ENCODE measurements around the gene DCAF8.

Gene DCAF8

DNA sequence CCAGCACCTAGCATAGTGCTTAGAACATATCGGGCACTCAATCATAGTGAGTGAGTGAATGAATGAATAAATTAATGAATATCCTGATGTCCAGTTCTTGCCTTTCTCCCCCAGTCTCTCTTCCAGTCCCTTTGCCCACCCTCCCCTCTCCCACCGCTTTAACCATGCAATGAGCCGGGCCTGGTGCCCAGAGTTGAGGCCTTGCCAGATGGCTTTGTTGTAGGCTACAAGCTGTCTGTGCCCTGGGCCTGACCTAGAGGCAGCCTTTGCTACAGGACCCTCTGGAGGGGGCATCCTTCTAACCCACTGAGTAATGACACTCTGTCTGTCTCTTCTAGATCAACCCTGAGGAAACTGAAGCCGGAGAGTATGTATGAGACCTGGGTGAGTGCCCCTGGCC lies 65.1 kb downstream of the DCAF8 start:
- peak; percentile 26 for DNase-seq

GRCh38 chr1:160196143-160196542 lies 66.2 kb downstream of the DCAF8 start:
- DNase-seq, result no peak

DNA sequence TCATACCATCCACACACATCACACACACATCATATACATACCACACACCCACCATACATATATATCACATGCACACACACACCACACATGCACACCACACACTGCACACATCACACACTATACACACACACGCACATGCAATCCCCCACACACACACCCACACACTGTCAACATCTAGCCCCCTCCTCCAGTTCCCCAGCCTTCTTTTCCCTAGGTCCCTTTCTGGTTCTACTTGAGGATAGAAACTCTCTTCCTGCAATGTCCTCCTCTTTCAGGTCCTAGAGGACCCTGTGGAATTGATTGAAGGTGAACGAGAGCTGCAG lies 67.7 kb downstream of the DCAF8 start:
- no peak for DNase-seq

- DNase-seq, result no peak
These were observed 68.3 kb downstream of the DCAF8 start for GRCh38 chr1:160193832-160194736.

- peak; percentile 70 for DNase-seq
These were observed 69.1 kb downstream of the DCAF8 start for GRCh38 chr1:160193091-160193819.

DNA sequence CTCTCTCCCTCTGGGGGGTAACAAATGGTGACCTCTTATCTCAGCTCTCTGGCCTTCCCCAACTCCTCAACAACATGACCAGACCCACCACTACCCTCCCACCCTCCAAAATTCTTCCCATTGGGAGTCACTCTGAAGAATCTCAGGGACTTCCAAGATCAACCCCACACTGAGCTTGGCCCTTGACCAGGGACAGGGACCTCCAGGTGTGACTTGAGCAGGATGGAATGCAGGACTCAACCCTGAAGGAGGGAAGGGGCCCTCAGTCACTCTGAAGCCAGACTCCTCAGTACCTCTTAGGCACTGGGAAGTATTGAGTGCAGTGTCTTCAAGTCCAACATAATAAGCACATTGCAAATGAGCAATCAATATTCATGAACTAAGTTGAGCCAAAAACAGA lies 70.1 kb downstream of the DCAF8 start:
- DNase-seq, result no peak

GRCh38 chr1:160191756-160192155 lies 70.6 kb downstream of the DCAF8 start:
- no peak for DNase-seq

- peak; percentile 6 for DNase-seq
These were observed 72.4 kb downstream of the DCAF8 start, which contains the start of gene CASQ1 for GRCh38 chr1:160189649-160190625. CASQ1 (plus strand) TSS chr1:160190575; CDS start chr1:160190752, 177 bp downstream.

- no peak for DNase-seq
These were observed 74.0 kb downstream of the DCAF8 start for GRCh38 chr1:160188341-160188740.

- no peak for DNase-seq
These were observed 74.9 kb downstream of the DCAF8 start for GRCh38 chr1:160187407-160187806.

DNA sequence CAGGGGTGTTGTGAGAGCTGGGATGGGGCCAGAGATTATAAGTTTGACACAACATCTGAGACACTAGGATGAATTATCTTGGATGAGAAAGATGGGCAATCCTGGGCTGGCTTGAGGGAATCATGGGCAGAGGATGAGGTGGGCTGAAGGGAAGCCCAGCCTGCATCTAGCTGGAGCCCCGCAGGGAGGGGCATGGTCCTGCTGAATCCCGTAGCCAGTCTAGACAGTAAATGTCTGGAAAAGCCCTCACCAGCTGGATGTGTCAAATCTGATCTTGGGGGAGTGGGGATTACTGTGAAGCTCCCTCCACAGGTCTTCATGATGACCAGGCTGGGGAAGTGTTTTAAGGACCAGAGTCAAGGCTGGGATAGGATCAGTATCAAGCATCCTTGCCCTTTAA lies 75.6 kb downstream of the DCAF8 start:
- no peak for DNase-seq

- no peak for DNase-seq
These were observed 76.1 kb downstream of the DCAF8 start for GRCh38 chr1:160186246-160186645.

- DNase-seq, result no peak
These were observed 83.0 kb downstream of the DCAF8 start for GRCh38 chr1:160179336-160179735.

GRCh38 chr1:160178731-160179130 lies 83.6 kb downstream of the DCAF8 start:
- DNase-seq, result no peak

DNA sequence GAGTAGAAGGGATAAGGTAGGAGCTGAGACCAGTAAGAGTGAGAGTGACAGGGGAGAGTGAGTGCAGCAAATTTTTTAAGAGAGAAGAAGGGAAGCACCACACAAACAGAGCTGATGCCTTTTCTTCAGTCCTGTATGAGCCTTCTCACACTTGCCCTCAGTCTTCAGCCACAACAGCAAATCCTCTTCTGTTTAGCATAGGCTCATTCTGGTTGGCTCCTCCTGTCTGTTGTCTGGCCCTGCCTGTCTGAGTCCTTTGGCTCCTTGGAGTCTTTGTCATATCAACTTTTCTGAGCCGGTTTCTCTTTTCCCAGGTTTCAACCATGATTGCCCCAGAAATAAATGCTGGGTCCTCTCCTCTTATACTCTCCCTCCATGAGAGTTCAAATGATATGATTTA lies 84.7 kb downstream of the DCAF8 start:
- no peak for DNase-seq

DNA sequence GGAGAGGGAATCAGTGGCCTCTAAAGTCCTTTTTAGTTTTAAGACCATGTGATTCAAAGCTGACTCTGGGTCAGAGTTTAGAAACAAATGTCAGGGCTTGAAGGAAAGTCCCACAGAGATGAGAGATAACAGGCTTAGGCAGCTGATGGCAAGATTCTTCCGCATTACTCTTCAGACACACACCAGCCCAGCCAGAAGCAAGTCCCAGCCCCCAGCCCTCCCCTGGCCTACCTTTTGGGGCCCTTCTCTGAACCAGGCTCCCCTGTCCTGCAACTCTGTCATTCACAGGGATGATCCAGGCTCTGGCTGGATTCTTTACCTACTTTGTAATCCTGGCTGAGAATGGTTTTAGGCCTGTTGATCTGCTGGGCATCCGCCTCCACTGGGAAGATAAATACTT lies 85.1 kb downstream of the DCAF8 start:
- DNase-seq, result no peak

DNA sequence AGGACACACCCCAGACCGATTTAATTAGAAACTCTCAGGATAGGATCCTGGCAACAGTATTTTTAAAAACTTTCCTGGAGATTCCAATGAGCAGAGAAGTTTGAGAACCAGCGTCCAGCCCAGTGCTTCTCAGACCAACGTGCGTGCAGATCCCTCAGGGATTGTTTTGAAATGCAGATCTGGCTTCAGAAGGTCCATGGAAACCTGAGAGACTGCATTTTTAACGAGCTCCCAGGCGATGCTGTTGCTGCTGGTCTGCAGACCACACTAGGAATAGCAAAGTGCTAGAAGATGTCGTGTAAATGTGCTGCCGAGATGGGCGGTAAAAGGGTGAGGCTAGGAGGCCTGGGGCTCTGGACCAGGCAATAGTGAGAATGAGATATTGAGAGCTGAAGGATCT lies 90.4 kb downstream of the DCAF8 start:
- no peak for DNase-seq

DNA sequence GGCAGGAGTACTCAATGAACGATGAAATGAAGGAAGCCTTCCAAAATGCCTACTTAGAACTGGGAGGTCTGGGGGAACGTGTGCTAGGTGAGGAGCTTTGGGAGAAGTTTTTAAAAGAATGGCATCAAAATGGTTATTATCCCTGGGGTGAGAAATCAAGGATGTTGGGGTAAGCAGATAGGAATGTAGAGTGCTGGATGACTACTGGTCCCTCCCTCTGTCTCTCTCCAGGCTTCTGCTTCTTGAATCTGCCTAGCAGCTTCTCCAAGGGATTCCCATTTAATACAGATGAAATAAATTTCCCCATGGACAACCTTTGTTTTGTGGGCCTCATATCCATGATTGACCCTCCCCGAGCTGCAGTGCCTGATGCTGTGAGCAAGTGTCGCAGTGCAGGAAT lies 91.0 kb downstream of the DCAF8 start:
- no peak for DNase-seq

DNA sequence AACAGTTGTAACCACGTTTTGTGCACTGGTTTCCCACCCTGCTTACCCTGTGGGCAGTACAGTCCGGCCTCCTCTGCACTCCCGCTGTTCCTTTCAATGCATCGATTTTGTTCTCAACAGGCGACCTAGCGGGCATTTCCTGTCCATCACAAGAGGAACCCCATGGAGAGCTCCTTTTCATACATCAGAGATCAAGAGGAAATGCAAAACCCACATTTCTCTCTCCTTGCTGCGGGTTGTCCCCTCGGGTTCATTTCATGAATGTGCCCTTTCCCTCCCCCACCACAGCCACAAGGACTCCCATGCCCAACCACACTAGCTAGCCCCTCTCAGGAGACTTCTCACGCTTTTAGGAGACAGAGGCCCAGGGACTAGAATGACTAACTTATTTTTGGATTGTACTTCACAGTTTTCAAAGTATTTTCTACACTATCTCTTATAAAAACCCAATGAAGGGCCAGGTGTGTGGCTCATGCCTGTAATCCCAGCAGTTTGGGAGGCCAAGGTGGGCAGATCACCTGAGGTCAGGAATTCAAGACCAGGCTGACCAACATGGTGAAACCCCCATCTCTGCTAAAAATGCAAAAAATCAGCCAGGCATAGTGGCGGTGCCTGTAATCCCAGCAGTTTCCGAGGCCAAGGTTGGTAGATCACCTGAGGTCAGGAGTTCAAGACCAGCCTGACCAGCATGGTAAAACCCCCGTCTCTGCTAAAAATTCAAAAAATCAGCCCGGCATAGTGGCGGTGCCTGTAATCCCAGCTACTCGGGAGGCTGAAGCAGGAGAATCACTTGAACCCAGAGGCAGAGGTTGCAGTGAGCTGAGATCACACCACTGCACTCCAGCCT lies 92.6 kb downstream of the DCAF8 start:
- no peak for DNase-seq

- no peak for DNase-seq
These were observed 93.6 kb downstream of the DCAF8 start for GRCh38 chr1:160168609-160169369.

DNA sequence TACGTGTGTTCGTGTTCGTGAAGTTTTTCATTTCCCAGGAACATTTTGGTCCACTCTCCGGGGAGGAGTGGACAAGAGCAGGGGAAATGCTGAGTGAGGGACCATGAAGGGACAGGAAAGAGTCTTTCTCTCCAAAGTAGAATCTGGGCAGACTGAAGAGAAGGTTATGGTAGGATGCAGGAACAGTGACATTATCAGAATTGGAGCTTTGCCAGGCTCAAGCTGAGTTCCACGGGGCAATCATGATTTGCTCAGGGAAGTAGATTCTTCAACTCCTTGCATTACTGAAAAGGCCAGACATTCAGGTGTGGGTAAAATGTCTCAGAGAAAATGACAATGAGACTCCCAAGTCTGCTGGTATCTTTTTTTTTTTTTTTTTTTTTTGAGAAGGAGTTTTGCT lies 94.3 kb downstream of the DCAF8 start:
- no peak for DNase-seq

Measured in DMS 273 treated with DMSO at 0.1 percent for 48 hours (cell line).